Upper lobe of left lung (tissue), 4 donors: ENCODE results near the gene CDC14A.

ENCODE experiments used
- POLR2A ChIP-seq, 4 donors: fragments of 450-650 bp; IDR thresholded peaks; one replicate each; pipeline ENCODE4 v1.5.1; 2016 to 2017; ENCODE audit warnings: antibody characterized with exemption in 4 of 4, mild to moderate bottlenecking in 2 of 4
- TF ChIP-seq, protein P1 (sequence below), 6 experiments: fragments of 450-650 bp in 4 of 6; fragments of 200-600 bp in 2 of 6; sonication (generic) in 2 of 6; IDR thresholded peaks; one replicate each; pipeline ENCODE4 v1.5.1; 2016 to 2019; ENCODE audit warnings: antibody characterized with exemption in 6 of 6

DNA sequence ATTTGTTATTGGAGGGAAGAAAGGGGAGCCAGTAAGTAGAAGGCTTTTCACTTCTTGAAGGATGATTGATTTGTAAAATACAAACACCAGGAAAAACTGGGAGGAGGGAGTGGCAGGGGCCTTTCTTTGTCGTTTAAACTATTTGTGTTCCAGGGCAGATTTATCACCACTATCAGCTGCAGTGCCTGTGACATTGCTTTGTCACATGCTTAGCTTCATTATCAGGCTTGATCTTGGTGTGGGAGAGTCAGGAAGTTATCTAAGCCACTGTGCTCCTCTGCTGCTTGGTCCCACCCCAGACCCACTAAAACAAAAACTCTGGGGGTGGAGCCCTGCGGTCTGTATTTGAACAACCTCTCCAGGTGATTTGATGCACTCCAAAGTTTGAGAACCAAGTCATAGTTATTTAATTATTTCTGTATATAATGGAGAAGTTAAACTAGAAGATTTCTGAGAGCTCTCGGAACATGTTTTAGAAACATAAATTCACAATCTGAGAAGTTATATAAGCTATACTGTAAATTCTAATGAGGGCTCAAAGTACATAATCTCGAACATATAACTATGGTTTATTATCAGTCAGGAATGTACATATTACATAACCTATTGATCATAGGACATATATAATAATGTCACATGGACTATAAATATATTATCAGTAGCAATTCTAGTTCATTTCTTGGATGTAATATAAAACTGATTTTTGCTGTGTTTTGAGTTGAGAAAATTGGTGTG, 87.9 kb downstream of the CDC14A start:
- TF ChIP-seq, protein P1, sequence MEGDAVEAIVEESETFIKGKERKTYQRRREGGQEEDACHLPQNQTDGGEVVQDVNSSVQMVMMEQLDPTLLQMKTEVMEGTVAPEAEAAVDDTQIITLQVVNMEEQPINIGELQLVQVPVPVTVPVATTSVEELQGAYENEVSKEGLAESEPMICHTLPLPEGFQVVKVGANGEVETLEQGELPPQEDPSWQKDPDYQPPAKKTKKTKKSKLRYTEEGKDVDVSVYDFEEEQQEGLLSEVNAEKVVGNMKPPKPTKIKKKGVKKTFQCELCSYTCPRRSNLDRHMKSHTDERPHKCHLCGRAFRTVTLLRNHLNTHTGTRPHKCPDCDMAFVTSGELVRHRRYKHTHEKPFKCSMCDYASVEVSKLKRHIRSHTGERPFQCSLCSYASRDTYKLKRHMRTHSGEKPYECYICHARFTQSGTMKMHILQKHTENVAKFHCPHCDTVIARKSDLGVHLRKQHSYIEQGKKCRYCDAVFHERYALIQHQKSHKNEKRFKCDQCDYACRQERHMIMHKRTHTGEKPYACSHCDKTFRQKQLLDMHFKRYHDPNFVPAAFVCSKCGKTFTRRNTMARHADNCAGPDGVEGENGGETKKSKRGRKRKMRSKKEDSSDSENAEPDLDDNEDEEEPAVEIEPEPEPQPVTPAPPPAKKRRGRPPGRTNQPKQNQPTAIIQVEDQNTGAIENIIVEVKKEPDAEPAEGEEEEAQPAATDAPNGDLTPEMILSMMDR (IDR thresholded peaks at IDR 0.05): no peak
- TF ChIP-seq POLR2A (IDR thresholded peaks at IDR 0.05): no peak
